B cell (primary cell): ENCODE results near the gene RAB31.

Source experiments
- EZH2 ChIP-seq: IDR thresholded peaks from 2 replicates; pipeline ENCODE4 v1.6.1; 2012; ENCODE audit warnings: borderline replicate concordance, low read depth, mild to moderate bottlenecking, moderate library complexity, low read length; ENCODE audit not compliant: insufficient read depth, poor library complexity, severe bottlenecking
- TF ChIP-seq, protein P1 (sequence below): fragments of 200-600 bp; IDR thresholded peaks from one replicate; pipeline ENCODE4 v1.8.0; 2022; ENCODE audit warnings: antibody characterized with exemption, mild to moderate bottlenecking

DNA sequence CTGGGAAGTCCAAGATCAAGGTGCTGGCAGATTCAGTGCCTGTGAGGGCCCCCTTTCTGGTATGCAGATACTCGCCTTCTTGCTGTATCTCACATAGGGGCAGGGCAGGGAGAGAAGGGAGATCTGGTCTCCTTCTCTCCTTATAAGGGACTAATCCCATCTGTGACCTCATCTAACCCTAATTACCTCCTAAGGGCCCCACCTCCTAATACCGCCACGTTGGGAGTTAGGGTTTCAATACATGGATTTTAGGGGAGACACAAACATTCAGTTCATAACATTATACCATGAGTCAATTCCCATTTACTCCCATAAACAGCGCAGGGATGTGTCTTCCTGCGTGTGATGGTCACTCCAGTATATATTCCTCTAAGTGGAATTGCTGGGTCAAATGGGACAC is 103.9 kb downstream of the RAB31 start:
- TF ChIP-seq, protein P1, sequence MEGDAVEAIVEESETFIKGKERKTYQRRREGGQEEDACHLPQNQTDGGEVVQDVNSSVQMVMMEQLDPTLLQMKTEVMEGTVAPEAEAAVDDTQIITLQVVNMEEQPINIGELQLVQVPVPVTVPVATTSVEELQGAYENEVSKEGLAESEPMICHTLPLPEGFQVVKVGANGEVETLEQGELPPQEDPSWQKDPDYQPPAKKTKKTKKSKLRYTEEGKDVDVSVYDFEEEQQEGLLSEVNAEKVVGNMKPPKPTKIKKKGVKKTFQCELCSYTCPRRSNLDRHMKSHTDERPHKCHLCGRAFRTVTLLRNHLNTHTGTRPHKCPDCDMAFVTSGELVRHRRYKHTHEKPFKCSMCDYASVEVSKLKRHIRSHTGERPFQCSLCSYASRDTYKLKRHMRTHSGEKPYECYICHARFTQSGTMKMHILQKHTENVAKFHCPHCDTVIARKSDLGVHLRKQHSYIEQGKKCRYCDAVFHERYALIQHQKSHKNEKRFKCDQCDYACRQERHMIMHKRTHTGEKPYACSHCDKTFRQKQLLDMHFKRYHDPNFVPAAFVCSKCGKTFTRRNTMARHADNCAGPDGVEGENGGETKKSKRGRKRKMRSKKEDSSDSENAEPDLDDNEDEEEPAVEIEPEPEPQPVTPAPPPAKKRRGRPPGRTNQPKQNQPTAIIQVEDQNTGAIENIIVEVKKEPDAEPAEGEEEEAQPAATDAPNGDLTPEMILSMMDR: no peak
- TF ChIP-seq EZH2: no peak
